Measurements from ENCODE around the gene EEPD1.

The EEPD1 gene

DNA sequence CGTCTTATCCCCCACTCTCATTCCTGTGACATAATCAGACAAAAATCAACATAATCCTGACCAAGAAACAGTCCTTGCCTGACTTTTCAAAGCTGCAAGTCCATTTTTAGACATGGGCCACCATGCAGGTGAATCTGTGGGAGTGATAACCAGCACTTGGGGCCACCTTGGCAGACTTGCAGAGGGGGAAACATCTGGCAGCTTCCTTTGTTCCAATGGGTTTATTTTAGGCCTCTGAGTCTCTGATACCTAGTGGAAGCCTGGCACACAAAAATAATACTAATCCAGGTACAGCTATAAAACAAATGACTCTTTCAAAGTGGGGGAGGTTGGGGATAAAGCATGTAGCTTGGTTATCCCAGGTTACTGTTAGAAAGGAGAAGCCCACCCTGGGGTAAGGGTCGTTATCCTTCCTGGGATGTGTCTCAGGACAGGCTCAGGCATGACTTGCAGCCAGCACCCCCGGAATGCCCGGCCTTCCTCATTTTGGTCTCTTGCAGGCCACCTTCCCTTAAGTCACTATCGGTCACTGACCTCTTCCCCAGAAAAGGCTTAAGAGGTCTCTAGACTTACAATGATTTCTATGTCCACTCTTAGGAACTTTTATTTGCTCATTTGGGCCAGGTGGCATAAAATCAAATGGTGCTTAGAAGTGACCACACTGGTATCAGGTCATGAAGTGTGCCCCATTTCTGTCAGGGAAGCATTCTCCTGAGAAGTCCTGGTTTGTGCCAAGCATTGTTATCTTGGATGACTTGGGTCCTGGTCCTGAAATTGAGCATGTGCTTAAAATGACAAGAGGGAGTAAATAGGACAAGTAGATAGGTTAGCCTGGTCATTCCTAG is 37.6 kb downstream of the EEPD1 start:
- no peak for DNase-seq (ENCODE audit: low read depth)

- DNase-seq (ENCODE audit: low read depth), result no peak
These were observed 38.4 kb downstream of the EEPD1 start for GRCh38 chr7:36191292-36191920.

DNA sequence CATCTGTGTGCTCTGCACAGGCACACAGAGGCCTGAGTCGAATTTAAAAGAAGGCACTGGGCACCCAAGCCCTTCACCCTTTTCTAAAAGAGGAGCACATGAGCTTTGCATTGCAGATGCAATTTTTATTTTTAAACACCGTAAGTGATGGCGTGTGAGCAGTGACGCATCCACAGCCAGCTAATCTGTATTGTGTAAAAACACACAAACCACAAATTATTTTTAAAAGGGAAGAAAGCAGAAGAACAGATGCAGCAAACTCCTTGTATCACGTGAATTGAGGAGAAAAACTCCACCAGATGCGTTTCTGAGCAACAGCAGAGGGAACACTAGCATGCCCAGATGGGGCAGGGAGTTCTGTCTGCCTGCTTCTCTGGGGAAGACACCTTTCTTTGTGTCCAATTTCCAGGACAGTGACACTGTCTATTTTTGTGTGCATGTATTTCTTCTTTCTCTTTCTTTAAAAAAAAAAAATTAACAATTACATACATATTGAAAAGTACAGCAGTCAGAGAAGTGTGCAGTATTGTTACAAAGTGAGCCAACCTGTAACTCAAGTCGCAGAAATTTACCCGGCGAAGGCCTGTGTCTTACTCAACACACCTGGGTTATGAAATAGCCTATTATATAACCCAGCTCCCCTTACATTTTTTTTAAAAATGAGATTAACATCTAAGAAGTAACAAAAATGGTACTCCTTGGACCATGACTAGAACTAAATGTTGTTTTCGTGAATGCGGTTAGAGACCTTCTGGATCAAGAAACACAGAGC is 39.2 kb downstream of the EEPD1 start:
- DNase-seq (ENCODE audit: low read depth), result no peak

- no peak for DNase-seq (ENCODE audit: low read depth)
These were observed 39.8 kb downstream of the EEPD1 start for GRCh38 chr7:36192877-36193276.

GRCh38 chr7:36198854-36199266 is 45.8 kb downstream of the EEPD1 start:
- no peak for DNase-seq (ENCODE audit: low read depth)

GRCh38 chr7:36199329-36199728 is 46.3 kb downstream of the EEPD1 start:
- DNase-seq (ENCODE audit: low read depth), result no peak

DNA sequence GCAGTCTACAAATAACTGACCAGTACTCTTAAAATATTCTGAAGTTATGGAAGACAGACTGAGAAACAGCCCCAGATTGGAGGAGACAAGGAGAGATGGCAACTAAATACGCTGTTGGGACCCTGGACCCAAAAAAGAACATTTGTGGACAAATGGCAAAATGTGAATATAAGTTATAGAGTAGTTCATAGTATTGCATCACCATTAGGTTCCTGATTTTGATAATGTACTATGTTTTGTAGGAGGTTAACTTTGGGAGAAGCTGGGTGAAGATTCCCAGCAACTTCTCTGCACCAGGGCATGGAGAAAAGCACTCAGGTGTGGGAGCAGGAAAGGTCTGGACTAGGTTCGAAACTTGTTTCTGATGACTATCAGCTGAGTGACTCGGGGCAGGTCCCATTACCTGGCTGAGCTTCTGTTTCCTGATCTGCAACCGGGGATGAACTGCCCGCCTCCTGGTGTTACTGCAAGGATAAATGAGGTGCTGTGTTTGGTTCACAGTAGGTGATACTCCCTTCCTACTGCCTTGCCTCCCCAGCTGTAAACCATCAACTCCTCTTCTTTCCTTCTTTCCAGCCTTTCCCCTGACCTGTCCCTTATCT is 48.2 kb downstream of the EEPD1 start:
- no peak for DNase-seq (ENCODE audit: low read depth)

DNA sequence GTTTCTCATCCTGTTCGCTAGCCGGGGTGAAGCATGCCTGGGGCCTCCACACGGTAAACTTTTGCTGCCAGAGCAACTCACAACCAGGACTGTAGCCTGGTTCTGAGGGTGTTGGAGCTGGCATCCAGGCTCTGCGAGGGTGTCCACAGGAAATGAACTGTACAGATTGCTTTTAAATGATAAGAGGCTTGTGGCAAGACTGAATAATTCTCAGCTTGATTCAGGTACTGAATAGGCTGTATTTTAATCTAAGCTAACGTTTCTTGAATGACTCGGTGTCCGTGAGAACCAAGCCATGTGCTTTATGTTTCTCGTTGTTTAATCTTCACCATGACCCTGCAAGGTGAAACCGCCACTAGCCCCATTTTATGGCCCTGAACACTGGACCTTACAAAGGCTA is 49.3 kb downstream of the EEPD1 start:
- no peak for DNase-seq (ENCODE audit: low read depth)

DNA sequence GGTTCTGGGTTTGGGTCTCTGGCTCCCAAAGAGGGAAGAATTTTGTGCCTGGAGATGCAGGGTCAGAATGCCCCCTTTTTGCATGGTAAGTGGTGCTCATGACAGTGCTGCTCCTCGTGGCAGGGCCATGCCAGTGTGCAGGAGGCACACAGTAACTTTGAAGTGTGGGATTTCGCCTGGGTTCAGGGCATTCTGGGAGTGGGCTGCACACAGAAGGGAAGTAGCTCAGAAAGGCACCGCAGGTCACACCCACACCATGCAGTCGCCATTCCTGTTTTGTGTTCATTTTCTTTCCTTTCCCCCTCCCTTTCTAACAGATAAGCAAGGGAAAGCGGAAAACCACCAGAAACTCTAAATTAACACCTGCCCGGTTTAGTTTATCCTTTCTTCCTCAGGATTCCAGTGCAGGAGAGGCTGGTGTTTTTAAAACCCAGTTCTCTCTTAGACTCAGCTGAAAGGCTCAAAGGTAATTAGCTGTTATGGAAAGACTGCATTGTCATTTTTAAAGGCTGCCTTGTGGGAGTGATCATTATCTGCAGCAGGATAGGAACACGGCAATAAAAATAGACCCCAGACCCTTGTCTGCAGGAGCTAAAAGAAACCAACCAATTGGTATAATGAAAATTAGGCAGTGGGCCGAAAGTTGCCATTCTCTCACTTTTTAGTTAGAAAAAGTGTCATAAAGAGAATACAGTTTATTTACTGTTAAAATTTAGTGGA is 50.2 kb downstream of the EEPD1 start:
- no peak for DNase-seq (ENCODE audit: low read depth)

GRCh38 chr7:36204044-36204663 is 51.1 kb downstream of the EEPD1 start:
- no peak for DNase-seq (ENCODE audit: low read depth)

GRCh38 chr7:36204929-36205635 is 52.0 kb downstream of the EEPD1 start:
- no peak for DNase-seq (ENCODE audit: low read depth)

DNA sequence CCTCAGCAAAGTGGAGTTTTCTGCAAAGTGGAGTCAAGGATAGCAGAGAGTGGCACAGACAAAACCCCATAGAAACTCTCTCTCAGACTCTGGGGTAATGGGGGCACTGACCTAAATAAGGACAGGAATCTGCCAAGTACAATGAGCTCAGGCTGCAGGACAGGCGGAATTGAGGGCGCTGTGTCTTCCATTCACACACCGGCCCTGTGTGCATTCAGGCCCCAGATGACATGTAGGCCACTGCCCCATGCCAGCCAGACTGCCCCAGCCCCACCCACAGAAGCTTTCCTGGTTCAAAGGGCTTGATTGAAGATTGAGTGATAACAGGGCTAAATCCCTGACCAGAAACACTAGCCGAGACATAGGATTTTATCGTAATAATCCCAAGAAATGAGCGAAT is 52.7 kb downstream of the EEPD1 start:
- DNase-seq (ENCODE audit: low read depth), result no peak

DNA sequence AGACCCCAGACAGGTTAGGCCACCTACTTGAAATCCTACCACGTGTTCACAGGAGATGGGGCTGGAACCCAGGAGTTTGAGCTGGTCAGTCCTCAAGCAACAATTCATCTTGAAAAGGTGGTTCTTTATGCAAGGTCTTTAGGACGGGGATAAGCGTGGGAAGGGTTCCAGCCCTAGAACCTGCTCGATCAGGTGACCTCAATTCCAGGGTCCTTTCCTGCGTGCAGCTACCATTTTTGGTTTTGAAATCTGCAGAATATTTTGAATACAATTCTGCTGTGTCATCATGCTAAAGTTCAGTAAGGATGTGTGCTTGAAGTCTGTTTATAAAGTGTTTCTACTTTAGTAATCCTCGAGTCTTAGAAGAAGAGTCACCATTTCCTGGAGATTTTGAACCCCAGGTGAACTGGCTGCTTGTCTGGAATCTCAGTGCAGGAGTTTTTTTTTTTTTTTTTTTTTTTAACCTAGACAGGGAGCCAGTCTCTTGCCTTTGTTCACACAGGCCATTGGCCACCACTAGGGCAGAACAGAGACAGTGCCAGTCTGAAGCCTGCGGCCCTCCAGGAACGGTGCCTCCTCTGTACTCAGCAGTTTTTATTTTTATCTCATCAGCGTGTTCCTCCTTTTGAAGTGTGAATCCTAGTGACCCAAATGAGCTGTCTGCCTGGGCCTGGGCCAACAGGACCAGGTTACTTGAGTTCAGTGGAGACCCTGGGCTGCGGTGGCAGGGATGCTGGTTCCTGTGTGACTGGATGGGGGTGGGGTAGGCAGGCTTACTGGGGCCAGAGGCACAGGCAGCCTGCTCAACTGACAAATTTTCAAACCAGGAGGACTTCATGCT is 54.6 kb downstream of the EEPD1 start:
- peak; percentile 73 for DNase-seq (ENCODE audit: low read depth)

- no peak for DNase-seq (ENCODE audit: low read depth)
These were observed 55.4 kb downstream of the EEPD1 start for GRCh38 chr7:36208426-36208825.

DNA sequence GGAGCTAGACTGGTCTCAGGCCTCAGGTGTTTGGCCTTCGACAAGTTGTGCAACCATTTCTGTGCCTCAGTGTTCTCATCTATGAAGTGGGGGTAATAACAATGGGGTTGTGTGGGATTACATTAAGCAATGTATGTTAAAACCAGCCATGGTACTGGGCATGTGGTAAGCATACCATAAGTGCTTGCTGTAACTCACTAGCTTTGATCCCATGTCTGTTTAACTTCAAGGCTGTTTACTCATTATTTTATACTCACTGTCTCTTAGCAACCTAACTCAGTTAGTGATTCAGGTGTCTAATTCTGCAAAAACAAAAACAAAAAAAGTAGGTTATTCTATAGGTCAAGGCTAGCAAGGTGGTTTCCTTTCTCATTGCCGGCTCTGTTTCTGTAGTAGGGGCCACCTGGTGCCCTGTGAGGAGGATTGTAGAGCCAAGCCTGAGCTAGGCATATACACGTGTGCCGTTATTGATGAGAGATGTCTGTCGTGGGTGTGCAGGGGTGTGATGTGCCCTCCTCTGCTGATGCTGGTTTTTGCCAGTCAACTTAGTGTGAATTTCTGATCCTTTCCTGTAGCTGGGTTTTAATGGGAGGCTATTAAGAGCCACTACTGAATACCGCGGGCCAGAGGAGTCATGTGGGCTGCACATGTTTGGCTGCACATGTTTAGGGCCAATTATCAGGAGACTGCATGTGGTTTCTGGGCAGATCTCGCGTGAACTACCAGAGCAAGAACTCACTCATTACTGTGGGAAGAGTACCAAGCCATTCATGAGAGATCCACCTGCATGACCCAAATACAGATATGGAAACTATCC is 56.2 kb downstream of the EEPD1 start:
- no peak for DNase-seq (ENCODE audit: low read depth)

DNA sequence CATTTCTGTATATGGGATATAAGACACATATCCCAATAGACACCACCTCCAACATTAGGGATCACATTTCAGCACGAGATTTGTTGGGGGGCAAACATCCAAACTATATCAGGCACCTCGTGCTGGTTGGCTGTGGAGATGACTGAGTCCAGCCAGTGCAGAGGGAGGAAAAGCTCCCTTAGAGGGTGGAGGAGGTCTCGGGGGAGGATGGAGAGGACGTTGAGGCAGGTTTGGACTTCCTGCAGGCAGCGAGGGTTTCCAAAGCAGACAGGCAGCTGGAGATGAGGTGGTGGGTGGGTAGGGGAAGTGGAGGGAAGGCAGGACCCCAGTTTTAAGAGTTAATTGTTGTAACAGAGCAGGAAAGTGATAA is 56.7 kb downstream of the EEPD1 start:
- DNase-seq (ENCODE audit: low read depth), result no peak

- DNase-seq (ENCODE audit: low read depth), result no peak
These were observed 57.4 kb downstream of the EEPD1 start for GRCh38 chr7:36210291-36210922.

Data from HS-5 (cell line).